ENCODE results near the gene ZKSCAN3. TPM values are rescaled to one million over a fixed set of nuclear protein-coding genes. Genes with fewer than 3 reads are reported as not detected.

The ZKSCAN3 gene
- total and polyA plus RNA-seq, 10 of the 15 experiments (the other 5 are each of a cell fraction or from before 2014, with no cell fraction given) = 0.86 to 4.3 (median 3.1) TPM

GRCh38 chr6:28347119-28347518, 2.6 kb upstream of the ZKSCAN3 start:
- no peaks in the 10 kb centered on the region; the same call in 2 of the 3 replicates for H3K9me3 ChIP-seq (replicated peaks; ENCODE audit: control insufficient read depth, insufficient read depth, low read length)
- POLR2A ChIA-PET = interaction anchor here (0.6 to 1.0 kb wide), 2 partner anchors 12 to 128 kb away, joined by 3 read pairs; no protein-coding TSS in a partner anchor
- no peaks in the 10 kb centered on the region for H3K36me3 ChIP-seq (ENCODE audit: control insufficient read depth in 2 of 2, insufficient read depth in 2 of 2, low read length in 1 of 2)
- in situ Hi-C loops (cut with MboI) (loop anchor here (25.0 kb wide), 1 partner anchor 1685 kb away; the partner anchor contains the start of gene ZNF322), intact Hi-C loops (cut with micrococcal nuclease; ENCODE audit: unreplicated experiment) (loop anchor here (5.0 kb wide), 1 partner anchor 65 kb away; the partner anchor contains the start of gene PGBD1)
- RAD21 ChIA-PET (ENCODE audit: unreplicated experiment) = interaction anchor here (1.3 kb wide), 1 partner anchor 8 kb away, joined by 3 read pairs; no protein-coding TSS in a partner anchor
- H3K9ac ChIP-seq (ENCODE audit: control insufficient read depth, insufficient read depth, low read length) = no peak overlapping the region
- no peak overlapping the region for H3K4me2 ChIP-seq (ENCODE audit: control insufficient read depth, insufficient read depth)
- H4K20me1 ChIP-seq (ENCODE audit: control insufficient read depth, insufficient read depth) = no peaks in the 10 kb centered on the region
- ATAC-seq (no peak), FAIRE-seq (no peak), DNase-seq (ENCODE audit: low read depth, low spot score) (no peak)
- CTCF ChIA-PET = interaction anchor here (0.9 to 2.0 kb wide), 3 partner anchors 9 to 222 kb away, joined by 3 to 7 read pairs (median 3); no protein-coding TSS in a partner anchor
- H3K27ac ChIP-seq (ENCODE audit: control insufficient read depth, insufficient read depth) = no peak overlapping the region
- H3K4me1 ChIP-seq (ENCODE audit: control insufficient read depth, insufficient read depth, low read length) = no peaks in the 10 kb centered on the region
- H2AFZ ChIP-seq (ENCODE audit: control insufficient read depth, low read depth, low read length) = no peak overlapping the region
- TF ChIP-seq CHD2 (IDR thresholded peaks at IDR 0.05; ENCODE audit: borderline replicate concordance, low read depth, low read length) = no peak
- TF ChIP-seq NR2C1 (IDR thresholded peaks at IDR 0.05) = no peak
- no peak for TF ChIP-seq EGR1 (IDR thresholded peaks at IDR 0.05; ENCODE audit: borderline replicate concordance in 1 of 2, low read depth in 2 of 2, low read length in 2 of 2)
- no peak for TF ChIP-seq SUZ12 (IDR thresholded peaks at IDR 0.05; ENCODE audit: unreplicated experiment)
- no peak for TF ChIP-seq HCFC1 (IDR thresholded peaks at IDR 0.05; ENCODE audit: low read length)
- TF ChIP-seq ZSCAN29 (IDR thresholded peaks at IDR 0.05) = no peak
- no peak for TF ChIP-seq KLF5 (IDR thresholded peaks at IDR 0.05; ENCODE audit: partially characterized antibody)
- TF ChIP-seq MTA3 (IDR thresholded peaks at IDR 0.05; ENCODE audit: borderline replicate concordance, low read length) = no peak
- TF ChIP-seq SKIL (IDR thresholded peaks at IDR 0.05; ENCODE audit: low read depth, poor library complexity, severe bottlenecking) = no peak
- WGBS (ENCODE audit: insufficient coverage, insufficient replicate concordance, low lambda C conversion rate, missing lambda C conversion rate) = 25% methylated on average over 2 of the region's 2 CpGs
- SMC1A ChIA-PET (ENCODE audit: uncharacterized antibody, unreplicated experiment) = interaction anchor here (0.6 to 2.4 kb wide), 8 partner anchors 9 to 238 kb away, joined by 3 to 7 read pairs (median 4); partner anchors contain the start of genes ZSCAN26 and ZSCAN31
- no TSS peak for BruUV-seq (replicated peaks)
- H3K4me3 ChIP-seq = no peak overlapping the region
- no peaks in the 10 kb centered on the region for H3K27me3 ChIP-seq (replicated peaks in 1 of 2; ENCODE audit: control insufficient read depth in 2 of 2, insufficient read depth in 2 of 2, low read length in 1 of 2)
- peaks cover 15% of the 10 kb centered on the region for H3K79me2 ChIP-seq (ENCODE audit: control insufficient read depth, insufficient read depth, low read length)

All from GM12878 (cell line).